GM18951 (cell line): ENCODE measurements around the gene ZDHHC11B.
"Not testable (repeated sequence)": the region's sequence is repeated elsewhere in the genome, so short reads cannot be mapped to it uniquely, and the experiment has no call there.

Source experiments
- POLR2A ChIP-seq: IDR thresholded peaks from 4 replicates; pipeline ENCODE4 v1.6.1; 2011; ENCODE audit warnings: mild to moderate bottlenecking; ENCODE audit not compliant: insufficient read length, insufficient read depth; ENCODE audit errors: extremely low read depth
- in situ Hi-C: fragments of 300-500 bp; cut with MboI; formaldehyde crosslinking; loops from one replicate; pipeline ENCODE4 v1.12.0; 2022; ENCODE audit warnings: low sequenced_read_pairs, mixed read lengths, inconsistent platforms; ENCODE audit not compliant: unreplicated experiment

The ZDHHC11B gene

GRCh38 chr5:717143-717542, 67.4 kb downstream of the ZDHHC11B start:
- in situ Hi-C loops, result loop anchor here (5.0 kb wide), 1 partner anchor 85 kb away; no protein-coding TSS in a partner anchor
- no peak for TF ChIP-seq POLR2A

GRCh38 chr5:716740-717139, 67.8 kb downstream of the ZDHHC11B start:
- in situ Hi-C loops, result loop anchor here (5.0 kb wide), 1 partner anchor 86 kb away; no protein-coding TSS in a partner anchor

- in situ Hi-C loops, result loop anchor here (5.0 kb wide), 1 partner anchor 87 kb away; no protein-coding TSS in a partner anchor
These were observed 68.9 kb downstream of the ZDHHC11B start for GRCh38 chr5:715636-716035.

GRCh38 chr5:714215-715118, 70.1 kb downstream of the ZDHHC11B start:
- in situ Hi-C loops, result loop anchor here (5.0 kb wide), 1 partner anchor 88 kb away; no protein-coding TSS in a partner anchor

GRCh38 chr5:713686-714085, 70.8 kb downstream of the ZDHHC11B start:
- in situ Hi-C loops, result not testable (repeated sequence)

GRCh38 chr5:708848-709517, 75.5 kb downstream of the ZDHHC11B start:
- in situ Hi-C loops, result not testable (repeated sequence)

- in situ Hi-C loops, result not testable (repeated sequence)
These were observed 76.2 kb downstream of the ZDHHC11B start for GRCh38 chr5:708374-708773.

GRCh38 chr5:706127-706526, 78.4 kb downstream of the ZDHHC11B start:
- in situ Hi-C loops, result not testable (repeated sequence)

- in situ Hi-C loops, result not testable (repeated sequence)
These were observed 87.5 kb downstream of the ZDHHC11B start for GRCh38 chr5:696753-697702.

- in situ Hi-C loops, result not testable (repeated sequence)
These were observed 88.3 kb downstream of the ZDHHC11B start for GRCh38 chr5:696191-696590.

- in situ Hi-C loops, result not testable (repeated sequence)
These were observed 89.1 kb downstream of the ZDHHC11B start for GRCh38 chr5:695475-695874.

GRCh38 chr5:694042-694431, 90.5 kb downstream of the ZDHHC11B start:
- in situ Hi-C loops, result not testable (repeated sequence)

GRCh38 chr5:693271-694041, 91.1 kb downstream of the ZDHHC11B start, which contains the start of gene TPPP:
TPPP (minus strand) TSS chr5:693352; CDS start chr5:678060, 15,292 bp downstream.
- in situ Hi-C loops, result not testable (repeated sequence)

GRCh38 chr5:692529-693041, 91.9 kb downstream of the ZDHHC11B start:
- in situ Hi-C loops, result not testable (repeated sequence)
